ENCODE data around the gene PDZD7.

PDZD7 gene

DNA sequence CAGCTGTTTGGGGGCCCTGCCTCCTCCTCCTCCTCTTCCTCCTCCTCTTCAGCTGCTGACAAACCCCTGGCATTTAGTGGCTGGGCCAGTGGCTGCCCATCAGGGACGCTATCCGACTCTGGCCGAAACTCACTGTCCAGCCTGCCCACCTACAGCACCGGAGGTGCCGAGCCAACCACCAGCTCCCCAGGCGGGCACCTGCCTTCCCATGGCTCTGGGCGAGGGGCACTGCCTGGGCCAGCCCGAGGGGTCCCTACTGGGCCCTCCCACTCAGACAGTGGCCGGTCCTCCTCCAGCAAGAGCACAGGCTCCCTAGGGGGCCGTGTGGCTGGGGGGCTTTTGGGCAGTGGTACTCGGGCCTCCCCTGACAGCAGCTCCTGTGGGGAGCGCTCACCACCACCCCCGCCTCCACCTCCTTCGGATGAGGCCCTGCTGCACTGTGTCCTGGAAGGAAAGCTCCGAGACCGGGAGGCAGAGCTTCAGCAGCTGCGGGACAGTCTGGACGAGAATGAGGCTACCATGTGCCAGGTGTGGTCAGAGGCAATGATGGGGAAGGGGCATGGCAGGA lies 27.2 kb downstream of the PDZD7 start:
- no peak for DNase-seq (ENCODE audit: low spot score)

DNA sequence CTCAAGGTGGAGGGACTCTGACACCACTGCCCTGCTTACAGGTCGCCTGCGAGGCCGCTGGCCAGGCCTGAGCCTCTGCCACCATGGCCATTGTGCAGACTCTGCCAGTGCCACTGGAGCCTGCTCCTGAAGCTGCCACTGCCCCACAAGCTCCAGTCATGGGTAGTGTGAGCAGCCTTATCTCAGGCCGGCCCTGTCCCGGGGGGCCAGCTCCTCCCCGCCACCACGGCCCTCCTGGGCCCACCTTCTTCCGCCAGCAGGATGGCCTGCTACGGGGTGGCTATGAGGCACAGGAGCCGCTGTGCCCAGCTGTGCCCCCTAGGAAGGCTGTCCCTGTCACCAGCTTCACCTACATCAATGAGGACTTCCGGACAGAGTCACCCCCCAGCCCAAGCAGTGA lies 28.5 kb downstream of the PDZD7 start:
- DNase-seq (ENCODE audit: low spot score), result no peak

- DNase-seq (ENCODE audit: low spot score), result no peak
These were observed 29.3 kb downstream of the PDZD7 start for GRCh38 chr10:101001659-101002035.

- no peak for DNase-seq (ENCODE audit: low spot score)
These were observed 29.8 kb downstream of the PDZD7 start for GRCh38 chr10:101000915-101001658.

- no peak for DNase-seq (ENCODE audit: low spot score)
These were observed 30.6 kb downstream of the PDZD7 start for GRCh38 chr10:101000127-101000914.

GRCh38 chr10:100999742-101000126 lies 31.2 kb downstream of the PDZD7 start, which contains the start of gene LZTS2:
LZTS2 (plus strand) TSS chr10:100999808; CDS start chr10:101002539, 2,731 bp downstream.
- no peak for DNase-seq (ENCODE audit: low spot score)

GRCh38 chr10:100998991-100999741 lies 31.8 kb downstream of the PDZD7 start:
- peak; percentile 75 for DNase-seq (ENCODE audit: low spot score)

DNA sequence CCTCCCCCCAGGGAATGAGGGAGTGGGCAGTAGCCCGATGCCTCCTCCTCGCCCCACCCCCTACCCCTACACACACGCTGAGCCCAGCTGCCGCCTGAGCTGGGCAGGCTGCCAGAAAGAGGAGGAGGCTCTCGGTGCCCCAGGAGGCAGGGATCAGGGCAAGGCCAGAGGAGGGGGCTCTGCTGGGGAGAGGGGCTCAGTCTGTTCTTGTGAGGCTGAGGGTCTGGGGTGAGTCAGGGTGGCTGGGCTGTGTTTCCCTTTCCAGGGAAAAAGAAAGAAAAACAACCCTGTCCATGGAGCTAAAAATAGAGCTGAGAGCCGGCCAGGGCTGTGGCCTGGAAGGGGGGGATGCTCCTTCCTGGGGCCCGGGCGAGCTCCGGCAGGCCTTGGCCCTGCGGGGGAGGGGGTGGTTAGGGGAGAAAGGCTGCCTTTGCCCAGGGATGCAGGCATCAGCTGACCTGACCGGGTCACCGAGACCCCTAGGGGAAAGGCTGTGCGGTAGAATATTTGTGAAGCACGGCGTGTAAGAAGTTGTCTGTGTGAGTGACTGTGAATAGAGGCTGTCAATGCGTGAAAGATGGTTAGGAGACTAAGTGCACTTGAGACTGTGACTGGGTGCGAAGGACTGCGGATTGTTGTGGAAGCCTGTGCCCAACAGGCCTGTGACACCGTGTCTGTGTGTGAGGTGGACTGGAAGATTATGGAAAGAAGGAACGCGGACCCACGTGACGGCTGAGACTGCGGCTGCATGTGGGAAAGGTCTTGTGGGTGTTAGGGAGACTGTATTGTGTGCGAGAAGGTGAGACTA lies 32.5 kb downstream of the PDZD7 start:
- DNase-seq (ENCODE audit: low spot score), result peak; percentile 87

GRCh38 chr10:100997360-100998182 lies 33.4 kb downstream of the PDZD7 start:
- DNase-seq (ENCODE audit: low spot score), result peak; percentile 84

DNA sequence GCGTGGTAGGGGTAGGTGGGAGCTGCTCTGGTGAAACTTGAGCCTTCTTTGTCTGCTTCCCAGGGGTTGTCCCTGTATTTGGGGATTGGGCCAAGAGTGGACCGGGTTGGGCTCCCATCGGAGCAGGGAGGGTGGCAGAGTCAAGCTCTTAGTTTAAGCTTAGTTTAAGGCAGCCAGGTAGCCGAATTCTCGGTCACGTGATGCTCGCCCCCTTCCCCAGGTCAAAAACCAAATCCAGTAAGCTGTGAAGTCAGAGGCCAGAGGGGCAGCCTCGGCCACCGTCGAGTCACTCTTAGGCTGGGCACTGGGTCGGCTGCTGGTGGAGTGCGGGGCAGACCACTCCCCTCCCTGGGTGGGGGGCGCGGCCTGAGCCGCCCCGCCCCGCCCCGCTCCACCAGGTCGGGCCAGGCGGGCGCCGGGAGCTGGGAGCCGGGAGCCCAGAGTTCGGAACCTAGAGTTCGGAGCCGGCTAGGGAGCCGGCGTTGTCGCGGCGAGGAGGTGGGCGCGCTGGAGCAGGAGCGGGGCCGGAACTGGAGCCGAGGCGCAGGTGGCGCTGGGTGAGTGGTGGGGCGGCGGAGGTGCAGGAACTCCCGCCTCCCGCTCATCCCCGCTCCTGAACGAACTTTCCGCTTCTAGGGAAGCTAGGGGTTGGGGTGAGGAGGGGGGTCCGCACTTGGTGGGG lies 34.1 kb downstream of the PDZD7 start:
- no peak for DNase-seq (ENCODE audit: low spot score)

- no peak for DNase-seq (ENCODE audit: low spot score)
These were observed 35.7 kb downstream of the PDZD7 start for GRCh38 chr10:100995181-100995580.

DNA sequence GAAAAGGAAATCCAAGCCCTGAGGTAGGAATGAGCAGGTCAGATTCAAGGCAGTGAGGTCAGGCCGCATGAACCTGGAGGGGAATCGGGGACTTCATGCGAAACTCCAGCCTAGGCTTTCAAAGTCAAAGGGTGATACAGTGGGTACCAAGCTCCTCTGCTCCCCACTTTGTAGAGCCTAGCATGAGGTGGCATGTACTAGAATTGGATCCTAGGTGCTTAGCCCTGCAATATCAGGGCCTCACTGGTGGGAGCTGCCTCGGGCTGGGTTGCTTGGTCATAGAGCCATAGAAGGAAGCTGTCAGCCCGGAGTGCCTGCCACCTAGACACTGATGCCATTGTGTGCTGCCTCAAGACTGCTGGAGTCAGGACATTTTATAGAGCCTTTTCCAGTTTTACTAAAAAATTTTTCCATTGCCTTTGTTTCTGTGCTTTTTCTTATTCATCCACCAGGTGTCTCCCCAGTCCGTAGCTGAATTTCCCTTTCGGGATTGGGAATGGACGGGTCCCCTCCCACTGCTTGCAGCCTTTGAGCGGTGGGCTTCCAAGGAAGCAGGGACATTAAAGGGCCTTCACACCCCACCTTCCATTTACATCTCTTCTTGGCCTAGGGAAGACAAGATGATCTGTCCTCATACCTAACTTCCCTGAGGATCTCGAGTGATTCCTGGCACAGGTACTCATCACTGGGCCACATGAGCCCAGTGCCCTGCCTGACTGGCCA lies 36.8 kb downstream of the PDZD7 start:
- no peak for DNase-seq (ENCODE audit: low spot score)

GRCh38 chr10:100989088-100989487 lies 41.8 kb downstream of the PDZD7 start:
- no peak for DNase-seq (ENCODE audit: low spot score)

GRCh38 chr10:100988166-100988565 lies 42.8 kb downstream of the PDZD7 start:
- DNase-seq (ENCODE audit: low spot score), result no peak

- DNase-seq (ENCODE audit: low spot score), result no peak
These were observed 43.3 kb downstream of the PDZD7 start for GRCh38 chr10:100987685-100988049.

DNA sequence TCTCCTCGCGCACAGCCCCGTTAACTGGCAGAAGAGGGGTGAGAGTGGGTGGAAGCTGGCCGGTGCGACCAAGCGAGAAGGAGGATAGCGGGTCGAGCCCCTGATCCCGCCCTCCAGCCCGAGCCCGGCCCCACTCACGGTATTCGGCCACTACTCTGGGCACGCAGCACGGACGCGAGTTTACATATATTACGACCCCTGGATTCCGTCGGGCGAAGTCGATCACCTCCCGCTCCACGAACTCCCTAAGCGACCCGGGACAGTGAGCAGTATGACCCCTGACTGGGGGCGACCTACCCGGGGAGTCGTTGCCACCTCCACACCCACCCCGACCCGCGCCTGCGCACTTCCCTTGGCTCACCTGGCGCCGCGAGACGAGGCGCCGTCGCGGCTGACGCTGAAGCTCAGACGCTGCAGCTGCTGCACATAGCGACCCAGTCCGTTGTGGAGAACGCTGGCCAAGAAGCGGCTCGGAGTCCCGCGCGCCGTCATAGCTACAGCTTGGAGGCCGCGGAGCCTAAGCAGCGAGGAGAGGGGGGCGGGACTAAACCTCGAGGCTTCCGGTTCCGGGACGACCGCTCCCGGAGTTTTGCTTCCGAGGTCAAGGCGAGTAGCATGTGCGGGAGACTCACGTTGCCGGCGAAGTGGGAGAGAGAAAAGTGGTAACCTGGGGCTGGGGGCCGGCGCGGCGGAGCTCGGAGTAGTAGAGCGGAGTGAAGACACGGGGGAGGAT lies 43.8 kb downstream of the PDZD7 start, which contains the start of the genes MRPL43 and TWNK:
MRPL43 (minus strand) TSS at position 546 of the 733 bp plus-strand sequence; CDS start at position 492, 54 bp downstream.
TWNK (plus strand) TSS at position 592 of the 733 bp plus-strand sequence. CDS start 668 bp downstream, outside the sequence.
- DNase-seq (ENCODE audit: low spot score), result peak; percentile 81

DNA sequence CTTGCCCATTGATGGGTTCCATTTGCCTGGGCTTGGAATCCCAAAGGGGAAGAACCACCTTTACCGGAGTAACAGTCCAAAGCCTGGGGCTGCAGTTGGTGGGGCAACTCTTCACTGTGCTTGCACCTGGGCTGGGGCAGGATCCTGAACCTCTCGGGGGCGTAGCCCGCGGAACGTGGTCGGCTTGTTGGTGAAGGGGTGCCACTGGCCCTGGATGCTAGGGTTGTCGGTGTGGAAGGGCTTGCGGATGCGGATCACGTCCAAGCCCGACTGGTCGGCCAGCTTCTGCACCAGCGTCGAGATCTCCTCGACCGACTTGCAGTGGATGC lies 44.3 kb downstream of the PDZD7 start:
- DNase-seq (ENCODE audit: low spot score), result no peak

GRCh38 chr10:100985336-100985735 lies 45.6 kb downstream of the PDZD7 start:
- DNase-seq (ENCODE audit: low spot score), result no peak

Measured in SK-N-DZ (cell line).